GM18867 (cell line): Measurements from ENCODE around the gene CCNB3.
"Not testable (repeated sequence)": the region's sequence is repeated elsewhere in the genome, so short reads cannot be mapped to it uniquely, and the experiment has no call there.

Experiments
- ATAC-seq: cut with Tn5 transposase; IDR thresholded peaks from one replicate; pipeline ENCODE4 v1.9.1; 2021; ENCODE audit warnings: mild to moderate bottlenecking, moderate library complexity; ENCODE audit not compliant: unreplicated experiment

The CCNB3 gene

GRCh38 chrX:50204364-50204899, at the start of gene CCNB3:
Gene CCNB3, plus strand, starts transcription at chrX:50204765. Its CDS starts 80,399 bp downstream, at chrX:50285164.
- ATAC-seq = peak; percentile 98

GRCh38 chrX:50157545-50158135, 46.9 kb upstream of the CCNB3 start:
- no peak for ATAC-seq

- ATAC-seq = no peak
Observed at GRCh38 chrX:50158593-50158992, 46.0 kb upstream of the CCNB3 start.

GRCh38 chrX:50161127-50161526, 43.4 kb upstream of the CCNB3 start:
- no peak for ATAC-seq

- ATAC-seq = no peak
Observed at GRCh38 chrX:50165727-50166126, 38.8 kb upstream of the CCNB3 start.

GRCh38 chrX:50167366-50167765, 37.2 kb upstream of the CCNB3 start:
- ATAC-seq = no peak

- peak; percentile 56 for ATAC-seq
Observed at GRCh38 chrX:50168241-50168687, 36.3 kb upstream of the CCNB3 start.

- no peak for ATAC-seq
Observed at GRCh38 chrX:50169717-50170116, 34.8 kb upstream of the CCNB3 start.

- ATAC-seq = no peak
Observed at GRCh38 chrX:50180073-50180940, 24.3 kb upstream of the CCNB3 start.

- no peak for ATAC-seq
Observed at GRCh38 chrX:50183891-50184290, 20.7 kb upstream of the CCNB3 start.

- no peak for ATAC-seq
Observed at GRCh38 chrX:50188859-50189600, 15.5 kb upstream of the CCNB3 start.

GRCh38 chrX:50198348-50198747, 6.2 kb upstream of the CCNB3 start:
- ATAC-seq = no peak

GRCh38 chrX:50200907-50201306, 3.7 kb upstream of the CCNB3 start, which contains the start of gene AKAP4:
Gene AKAP4, minus strand, starts transcription at chrX:50201007. Its CDS starts 118 bp downstream, at chrX:50200889.
- no peak for ATAC-seq

- ATAC-seq = no peak
Observed at GRCh38 chrX:50202539-50202938, 2.0 kb upstream of the CCNB3 start.

GRCh38 chrX:50206753-50207152, 2.2 kb downstream of the CCNB3 start:
- no peak for ATAC-seq

- peak; percentile 70 for ATAC-seq
Observed at GRCh38 chrX:50211510-50211909, 6.9 kb downstream of the CCNB3 start.

- ATAC-seq = no peak
Observed at GRCh38 chrX:50281253-50281652, 76.7 kb downstream of the CCNB3 start.

GRCh38 chrX:50327235-50327634, 122.7 kb downstream of the CCNB3 start:
- no peak for ATAC-seq

GRCh38 chrX:50332668-50333067, 128.1 kb downstream of the CCNB3 start:
- not testable (repeated sequence) for ATAC-seq

- no peak for ATAC-seq
Observed at GRCh38 chrX:50333308-50333707, 128.7 kb downstream of the CCNB3 start.

- no peak for ATAC-seq
Observed at GRCh38 chrX:50343917-50344316, 139.4 kb downstream of the CCNB3 start.
